NCI-H2227 (cell line): Measurements from ENCODE around the gene CRYBB1.

ENCODE experiments used
- DNase-seq: peaks from one replicate; lab custom pipeline; 2025; ENCODE audit not compliant: unreplicated experiment; lab: John Stamatoyannopoulos, UW

Gene CRYBB1

DNA sequence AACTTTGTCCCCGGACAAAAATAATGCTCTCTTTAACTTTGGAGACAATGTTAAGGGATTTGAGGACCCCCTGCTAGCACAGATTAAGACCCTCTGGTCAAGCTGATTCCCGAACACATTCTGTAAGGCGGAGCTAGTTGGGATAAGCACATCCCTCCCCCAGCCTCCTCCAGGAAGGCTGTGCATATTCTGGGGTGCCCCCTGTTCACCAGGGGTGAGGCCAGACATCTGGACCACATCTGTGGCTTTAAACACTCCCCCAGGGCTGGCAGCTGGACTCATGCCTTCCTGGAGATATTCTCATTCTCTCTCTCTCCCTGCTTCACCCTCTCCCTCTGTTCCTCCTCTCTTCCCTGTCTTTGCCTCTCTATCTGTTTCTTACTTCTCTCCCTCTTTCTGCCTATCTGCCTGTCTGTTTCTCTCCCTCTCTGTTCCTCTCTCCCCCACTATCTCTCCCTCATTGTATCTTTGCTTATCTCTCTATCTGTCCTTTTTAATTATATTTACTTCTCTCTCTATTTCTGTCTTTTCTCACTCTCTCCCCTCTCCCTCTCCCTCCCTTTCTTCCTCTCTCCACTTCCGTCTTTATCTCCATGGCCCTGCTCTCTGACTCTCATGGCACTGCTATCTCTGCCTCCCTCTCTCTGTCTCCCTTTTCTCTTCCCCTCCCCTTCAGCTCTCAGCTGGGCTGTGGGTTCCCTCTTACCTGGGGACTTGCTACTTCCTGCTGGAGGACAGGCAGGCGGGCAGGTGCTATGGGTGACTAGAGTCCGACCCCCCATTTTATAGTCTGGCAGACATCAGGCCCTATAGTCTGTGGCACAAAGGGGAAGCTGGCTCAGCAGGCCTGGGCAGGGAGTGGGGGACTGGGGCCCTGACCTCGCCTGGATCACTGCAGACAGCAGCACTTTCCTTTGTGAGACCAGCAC, at the start of gene CRYBB1:
CRYBB1 (minus strand) TSS at position 757 of the 929 bp plus-strand sequence. CDS start 1,708 bp downstream, outside the sequence.
- no peak for DNase-seq

DNA sequence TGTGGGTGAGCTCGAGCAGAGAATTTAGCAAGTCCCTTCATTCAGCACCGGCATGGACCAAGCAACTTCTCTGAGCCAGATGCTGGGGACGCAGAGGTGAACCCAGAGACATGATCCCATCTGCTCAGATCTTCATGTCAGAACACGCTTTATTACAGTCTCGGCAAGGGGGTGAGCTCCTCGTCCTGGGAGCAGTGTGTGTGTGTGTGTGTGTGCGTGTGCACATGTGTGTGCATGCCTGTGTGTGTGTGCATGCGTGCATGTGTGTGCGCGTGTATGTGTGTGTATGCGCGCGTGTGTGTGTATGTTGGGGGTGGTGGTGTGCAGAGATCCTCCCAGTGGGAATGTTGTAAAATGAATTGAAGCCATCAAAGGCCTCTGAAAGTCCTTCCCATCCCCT, 49.3 kb upstream of the CRYBB1 start:
- DNase-seq: no peak

DNA sequence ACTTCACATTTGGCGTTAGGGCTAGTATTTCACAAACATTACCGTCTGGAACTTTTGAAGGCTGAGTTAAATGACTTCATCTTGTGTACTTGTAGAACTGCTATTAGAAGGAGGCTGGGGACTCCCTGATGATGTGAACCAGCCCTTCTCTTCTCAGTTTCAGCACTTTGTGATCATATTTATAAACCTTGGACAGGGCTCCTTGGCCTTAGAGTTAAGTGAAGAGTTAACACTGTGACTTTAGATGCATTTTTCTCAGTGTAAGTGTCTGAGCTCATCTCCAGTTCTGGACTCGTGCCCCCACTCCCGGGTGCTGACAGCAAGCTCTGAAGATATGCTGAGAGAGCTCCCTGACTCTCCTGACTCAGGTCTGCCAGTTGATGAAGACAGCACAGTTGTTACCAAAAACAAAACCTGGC, 48.0 kb upstream of the CRYBB1 start:
- no peak for DNase-seq

DNA sequence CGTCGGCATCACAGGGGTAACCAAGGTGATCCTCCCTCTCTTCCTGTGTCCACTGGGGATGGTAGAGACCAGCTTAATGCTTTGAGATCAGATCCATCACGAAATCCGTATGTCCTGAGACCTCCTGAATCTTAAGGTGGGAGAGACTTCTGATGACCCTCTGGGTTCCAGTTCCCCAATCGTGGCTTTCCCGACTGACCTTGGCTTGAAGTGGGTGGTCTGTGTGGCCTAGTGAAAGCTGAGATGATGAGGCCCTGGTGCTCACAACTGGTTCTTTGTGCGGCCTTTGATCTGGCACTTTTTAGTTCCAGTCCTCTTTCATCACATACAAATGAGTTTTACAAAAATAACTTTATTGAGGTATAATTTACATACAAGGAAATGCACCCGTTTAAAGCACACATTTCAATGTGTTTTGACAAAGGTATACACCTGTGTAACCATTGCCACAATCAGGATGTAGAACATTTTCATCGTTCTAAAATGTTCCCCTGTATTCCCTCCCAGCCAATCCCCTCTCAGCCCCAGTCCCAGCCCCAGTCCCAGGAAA, 45.6 kb upstream of the CRYBB1 start:
- no peak for DNase-seq

DNA sequence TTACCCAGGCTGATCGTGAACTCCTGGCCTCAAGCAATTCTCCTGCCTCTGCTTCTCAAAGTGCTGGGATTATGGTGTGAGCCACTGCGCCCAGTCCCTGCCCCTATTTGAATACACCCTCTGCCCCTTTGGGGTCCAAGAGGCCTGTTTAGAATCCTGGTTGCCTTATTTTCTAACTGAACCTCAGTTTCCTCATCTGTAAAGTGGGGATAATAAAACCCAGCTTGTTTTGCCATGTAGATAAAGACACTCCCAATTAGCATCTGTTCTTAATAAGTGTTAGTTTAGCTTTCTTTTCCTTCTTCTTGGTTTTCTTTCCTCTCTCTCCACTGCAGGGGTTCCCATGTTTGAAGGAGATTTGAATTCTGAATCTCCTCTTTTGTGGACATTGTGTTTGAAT, 44.3 kb upstream of the CRYBB1 start:
- DNase-seq: no peak

DNA sequence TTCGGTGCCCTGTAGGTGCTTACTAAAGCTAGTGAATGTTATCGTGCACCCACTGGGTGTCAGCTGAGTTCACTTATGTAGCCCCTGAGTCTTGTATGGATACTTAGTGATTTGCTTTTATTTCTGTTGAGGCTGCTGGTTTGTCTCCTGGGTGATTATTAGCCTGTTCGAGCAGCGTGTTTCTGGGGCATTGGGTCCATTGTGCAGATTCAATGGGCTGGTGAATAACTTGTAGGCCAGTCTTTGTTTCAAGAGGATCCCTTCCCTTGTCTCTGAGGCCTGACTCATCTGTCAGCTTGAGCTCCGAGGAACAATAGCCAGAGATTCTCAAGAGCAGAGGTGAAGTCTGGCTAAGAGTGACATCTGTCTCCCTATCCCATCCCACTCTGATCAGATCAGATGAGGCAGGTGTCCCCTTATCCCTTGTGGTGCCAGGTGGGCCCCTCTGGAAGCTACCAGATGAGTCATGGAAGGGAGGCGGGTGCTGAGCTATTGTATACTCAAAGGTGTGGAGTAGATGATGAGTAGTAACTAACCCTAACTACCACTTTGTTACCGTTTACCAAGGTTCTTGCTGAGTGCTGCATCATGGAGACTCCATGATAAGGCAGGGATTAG, 43.2 kb upstream of the CRYBB1 start:
- DNase-seq: peak; percentile 22

DNA sequence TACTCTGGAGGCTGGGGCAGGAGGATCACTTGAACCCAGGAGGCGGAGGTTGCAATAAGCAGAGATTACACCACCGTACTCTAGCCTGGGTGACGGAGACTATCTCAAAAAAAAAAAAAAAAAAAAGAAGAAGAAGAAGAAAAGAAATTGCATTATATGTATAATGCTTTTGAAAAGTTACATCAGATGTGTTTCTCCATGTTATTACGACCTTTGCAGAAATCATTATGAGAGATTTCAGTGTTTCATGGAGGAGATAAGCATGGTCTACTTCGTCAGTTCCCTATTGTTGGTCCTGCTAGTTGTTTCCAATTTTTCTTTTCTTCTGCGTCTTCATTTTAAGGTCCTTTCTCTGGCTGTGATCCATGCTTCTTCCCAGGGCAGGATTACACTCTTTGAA, 42.5 kb upstream of the CRYBB1 start:
- DNase-seq: no peak

DNA sequence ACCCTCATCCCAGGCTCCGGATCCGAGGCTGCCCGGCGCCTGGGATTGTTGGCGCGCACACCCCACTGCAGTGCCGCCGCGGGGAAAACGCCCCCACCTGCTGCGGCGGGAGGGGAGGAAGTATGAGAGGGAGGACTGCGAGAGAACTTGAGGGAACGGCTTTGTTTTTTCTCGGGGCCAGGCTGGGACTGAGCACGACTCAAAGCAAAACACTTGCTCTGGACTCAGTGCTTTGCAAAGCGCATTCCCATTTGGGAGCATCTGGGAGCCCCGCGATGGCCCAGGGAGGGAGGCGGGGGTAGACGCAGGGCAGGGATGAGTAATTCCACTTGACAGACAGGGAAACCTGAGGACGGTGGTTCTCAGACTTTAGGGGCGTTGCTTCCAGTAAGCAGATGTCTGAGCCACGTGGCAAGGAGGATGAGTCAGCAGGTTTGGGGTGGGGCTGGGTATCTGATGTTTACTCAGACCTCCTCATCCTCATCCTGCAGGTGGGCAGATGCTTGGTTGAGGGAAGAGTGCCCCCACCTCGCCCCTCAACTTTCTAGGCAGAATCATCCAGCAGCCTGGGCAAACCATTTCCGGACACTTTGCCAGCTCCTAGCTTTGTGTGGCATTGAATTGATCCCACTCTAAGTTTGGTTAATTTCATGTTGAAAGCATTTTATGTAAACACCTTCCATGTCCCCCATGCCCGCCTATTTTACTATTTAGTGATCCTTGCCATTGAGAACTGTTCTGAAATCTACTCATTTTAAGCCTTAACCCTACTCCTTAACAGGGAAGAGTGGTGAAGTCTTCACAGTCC, 41.0 kb upstream of the CRYBB1 start:
- DNase-seq: peak; percentile 86

DNA sequence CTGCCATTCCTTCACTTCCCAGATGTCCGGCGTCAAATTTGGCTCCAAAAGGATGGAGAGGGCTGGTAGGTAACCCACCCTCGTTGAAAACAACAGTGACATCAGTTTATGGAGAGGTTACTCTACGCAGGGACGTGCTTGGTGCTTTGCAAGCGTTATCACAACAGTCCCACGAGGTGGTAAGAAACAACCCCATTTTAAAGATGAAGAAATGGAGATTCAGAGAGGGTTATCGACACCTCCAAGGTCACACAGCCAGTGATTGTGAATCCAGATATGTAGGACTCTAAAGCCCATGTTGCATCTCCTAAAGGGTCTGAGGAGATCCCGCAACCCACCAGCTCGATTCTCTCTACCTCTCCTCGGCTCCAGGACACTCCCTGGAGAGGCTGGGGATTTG, 40.3 kb upstream of the CRYBB1 start:
- DNase-seq: no peak

DNA sequence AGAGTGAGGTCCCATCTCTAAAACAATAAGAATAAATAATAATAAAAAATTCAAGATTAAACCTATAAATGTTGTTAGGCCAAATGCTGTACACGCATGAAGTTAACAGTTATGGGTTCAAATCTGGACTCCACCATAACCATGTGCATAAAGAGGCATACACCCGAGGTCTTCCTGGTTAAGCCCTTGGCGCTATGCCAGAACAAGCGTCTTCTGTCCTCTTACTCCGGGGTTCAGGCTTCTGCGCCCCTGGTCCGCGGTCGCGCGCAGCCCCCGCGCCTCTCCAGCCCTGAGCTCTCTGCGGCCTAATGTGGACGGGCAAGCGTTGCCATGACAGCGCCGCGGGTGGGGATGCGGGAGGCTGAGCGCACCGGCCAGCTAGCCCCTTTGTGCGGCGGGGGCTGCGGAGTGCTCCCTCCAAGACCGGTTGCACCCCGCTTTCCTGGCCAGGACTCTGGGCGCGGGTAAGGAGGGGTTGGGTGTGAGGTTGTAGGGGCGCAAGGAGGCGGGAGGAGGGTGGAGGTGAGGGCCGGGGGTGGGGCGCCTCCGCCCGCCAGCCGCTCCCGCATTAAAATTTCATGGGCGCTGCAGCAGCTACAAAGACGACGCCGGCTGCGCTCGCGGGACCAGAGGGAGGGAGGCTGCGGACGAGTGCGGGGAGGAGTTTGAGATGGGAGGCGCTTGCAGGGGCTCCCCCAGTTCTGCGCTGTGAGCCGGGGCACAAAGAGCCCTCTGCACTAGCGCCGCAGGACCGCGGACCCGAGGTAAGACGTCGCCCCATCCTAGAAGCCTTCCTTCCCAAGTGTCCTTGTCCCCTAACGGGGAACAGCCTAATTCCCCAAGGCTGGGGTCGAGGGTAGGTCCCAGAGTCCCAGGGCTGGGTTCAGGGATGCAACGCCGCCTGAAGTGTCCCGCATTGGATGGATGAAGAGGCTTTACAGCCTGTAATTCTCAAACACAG, 39.3 kb upstream of the CRYBB1 start, which contains the start of gene MIAT:
MIAT (plus strand) TSS at position 698 of the 961 bp plus-strand sequence.
- peak; percentile 75 for DNase-seq

DNA sequence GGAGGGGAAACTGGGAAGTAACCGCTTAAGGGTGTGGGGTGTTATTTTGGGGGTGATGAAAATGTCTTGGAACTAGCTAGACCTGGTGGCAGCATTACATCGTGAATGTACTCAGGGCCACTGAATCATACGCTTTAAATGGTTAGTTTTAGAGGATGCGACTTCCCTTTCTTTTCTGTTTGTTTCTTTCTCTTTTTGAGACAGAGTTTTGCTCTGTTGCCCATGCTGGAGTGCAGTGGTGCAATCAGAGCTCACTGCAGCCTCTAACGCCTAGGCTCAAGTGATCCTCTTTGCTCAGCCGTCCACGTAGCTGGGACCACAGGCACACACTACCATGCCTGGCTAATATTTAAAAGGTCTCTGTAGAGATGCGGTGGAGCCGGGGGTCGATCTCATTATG, 34.0 kb upstream of the CRYBB1 start:
- no peak for DNase-seq

DNA sequence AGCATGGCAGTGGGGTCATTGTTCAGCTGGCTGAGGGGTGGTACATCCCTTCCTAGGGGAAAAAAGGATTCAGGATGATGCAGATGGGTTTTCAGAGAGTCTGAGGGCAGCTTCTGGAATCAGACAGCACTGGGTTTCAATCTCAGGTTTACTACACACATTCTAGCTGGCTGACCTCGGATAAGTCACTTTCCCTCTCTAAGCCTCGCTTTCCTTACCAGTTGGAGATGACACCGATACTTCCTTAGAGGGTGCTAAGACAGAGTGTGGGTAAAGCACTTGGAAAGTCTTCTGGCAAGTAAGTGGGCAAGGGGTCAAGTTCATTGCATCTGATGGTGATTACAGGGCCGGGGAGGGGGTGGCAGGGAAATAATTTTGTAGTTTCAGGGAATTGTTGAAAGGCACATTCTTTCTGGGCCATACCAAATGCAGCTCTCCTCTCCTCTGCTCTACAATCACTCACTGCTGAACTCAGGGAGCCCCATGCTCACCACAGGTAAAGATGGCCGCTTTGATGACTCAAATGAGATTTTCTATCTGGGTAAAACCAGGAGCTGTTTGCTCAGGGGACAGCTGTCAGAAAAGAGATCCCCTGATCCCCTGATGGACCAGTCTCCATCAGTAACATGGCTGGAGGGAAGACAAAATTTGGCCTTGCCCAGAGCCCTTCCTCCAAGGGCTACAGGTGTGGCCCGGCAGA, 33.0 kb upstream of the CRYBB1 start:
- no peak for DNase-seq

DNA sequence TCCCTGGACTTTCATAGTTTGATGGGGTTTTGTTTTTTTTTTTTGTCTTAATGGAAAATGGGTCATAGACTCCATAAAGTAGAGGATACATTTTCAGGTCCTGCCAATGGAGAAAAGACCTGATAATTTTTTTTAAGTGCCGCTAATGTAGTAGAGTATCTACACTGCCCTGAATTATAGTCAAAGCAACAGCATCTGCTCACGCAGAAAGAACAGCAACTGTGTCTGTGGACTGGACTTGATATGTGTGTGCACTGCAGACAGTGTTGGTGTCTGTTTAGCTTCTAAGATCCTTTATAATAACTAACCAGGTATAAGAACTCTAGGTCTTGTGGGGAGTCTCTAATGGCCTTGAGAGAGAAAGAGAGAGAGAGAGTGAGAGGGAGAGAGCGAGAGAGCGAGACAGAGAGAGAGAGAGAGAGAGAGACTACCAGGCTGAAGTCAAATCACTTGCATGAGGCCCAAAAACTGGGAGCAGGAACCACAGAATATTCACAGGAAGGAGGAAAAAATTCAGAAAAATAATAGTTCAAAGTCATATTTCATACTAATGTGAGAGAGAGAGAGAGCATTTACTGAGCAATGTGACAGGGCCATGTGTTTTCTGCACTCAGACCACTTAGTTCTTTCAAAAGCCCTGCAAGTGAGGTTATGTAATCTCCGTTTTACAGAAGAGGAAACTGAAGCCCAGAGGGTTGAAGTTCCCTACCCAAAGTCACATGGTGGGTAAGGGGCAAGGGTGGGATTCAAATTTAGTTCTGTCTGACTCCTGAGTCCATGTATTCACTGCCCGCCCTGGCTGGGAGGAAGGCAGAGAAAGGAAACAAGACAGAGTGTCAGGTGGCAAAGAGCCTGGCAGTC, 30.9 kb upstream of the CRYBB1 start:
- no peak for DNase-seq

DNA sequence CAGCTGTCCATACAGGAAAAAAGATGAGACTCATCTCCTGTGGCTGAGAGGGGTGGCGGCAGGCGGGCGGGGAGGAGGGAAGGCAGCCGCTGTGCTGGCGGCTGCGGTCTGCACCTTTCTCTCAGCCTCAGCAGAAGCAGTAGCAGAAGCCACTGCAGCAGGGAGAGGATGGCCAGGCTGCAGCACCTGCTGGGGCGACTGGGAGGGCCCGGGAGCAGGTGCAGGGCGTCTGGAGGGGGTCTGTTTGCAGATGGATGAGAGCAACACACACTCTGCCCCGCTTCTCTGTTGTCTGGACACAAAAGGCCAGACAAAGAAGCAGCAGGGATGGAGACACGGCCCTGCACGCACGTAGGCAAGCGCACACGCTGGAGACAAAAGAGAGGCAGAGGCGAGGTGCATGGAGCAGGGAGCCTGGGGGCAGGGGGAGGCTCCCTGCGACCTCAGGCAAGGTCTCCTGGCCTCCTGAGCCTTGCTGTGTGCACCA, 30.2 kb upstream of the CRYBB1 start:
- peak; percentile 78 for DNase-seq

DNA sequence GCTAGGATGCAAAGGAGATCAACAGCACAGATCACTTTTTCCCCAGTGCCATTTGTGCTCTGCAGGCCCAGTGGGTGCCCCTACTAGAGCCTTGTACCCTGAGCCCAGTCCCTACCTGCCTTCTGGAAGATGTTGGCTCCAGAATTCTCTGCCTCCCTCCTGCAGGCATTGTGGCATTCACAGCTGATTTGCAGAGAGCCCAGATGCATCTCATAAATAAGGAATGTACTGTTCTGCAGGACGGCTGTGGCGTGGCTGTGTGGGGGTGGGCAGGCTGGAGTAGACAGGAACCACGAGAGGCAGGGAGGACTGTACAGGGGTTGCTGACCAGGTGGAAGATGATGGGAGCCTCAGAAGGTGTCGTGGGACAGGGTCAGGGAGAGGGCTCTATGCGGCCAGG, 28.3 kb upstream of the CRYBB1 start:
- DNase-seq: no peak

DNA sequence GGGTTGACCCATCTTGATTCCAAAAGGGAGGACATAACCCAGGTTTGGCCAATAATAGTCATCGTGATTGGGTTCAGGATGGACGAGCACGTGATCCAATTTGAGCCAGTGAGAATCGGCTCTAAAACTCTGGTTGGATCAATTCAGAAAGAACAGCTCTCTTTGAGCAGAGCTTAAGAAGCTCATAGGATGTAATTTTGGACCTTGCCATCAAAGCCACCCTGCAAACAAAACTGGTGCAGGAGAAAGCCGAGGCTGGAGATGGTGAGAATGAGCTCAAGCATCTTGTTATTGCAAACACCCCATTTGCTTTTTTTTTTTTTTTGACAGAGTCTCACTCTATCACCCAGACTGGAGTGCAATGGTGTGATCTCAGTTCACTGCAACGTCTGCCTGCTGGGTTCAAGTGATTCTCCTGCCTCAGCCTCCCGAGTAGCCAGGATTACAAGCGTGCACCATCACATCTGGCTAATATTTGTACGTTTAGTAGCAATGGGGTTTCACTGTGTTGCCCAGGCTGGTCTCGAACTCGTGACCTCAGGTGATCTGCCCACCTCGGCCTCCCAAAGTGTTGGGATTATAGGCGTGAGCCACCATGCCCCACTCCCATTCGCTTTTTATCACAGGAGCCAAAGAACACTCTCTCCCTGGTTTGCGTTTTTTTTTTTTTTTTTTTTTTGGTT, 25.7 kb upstream of the CRYBB1 start:
- no peak for DNase-seq

DNA sequence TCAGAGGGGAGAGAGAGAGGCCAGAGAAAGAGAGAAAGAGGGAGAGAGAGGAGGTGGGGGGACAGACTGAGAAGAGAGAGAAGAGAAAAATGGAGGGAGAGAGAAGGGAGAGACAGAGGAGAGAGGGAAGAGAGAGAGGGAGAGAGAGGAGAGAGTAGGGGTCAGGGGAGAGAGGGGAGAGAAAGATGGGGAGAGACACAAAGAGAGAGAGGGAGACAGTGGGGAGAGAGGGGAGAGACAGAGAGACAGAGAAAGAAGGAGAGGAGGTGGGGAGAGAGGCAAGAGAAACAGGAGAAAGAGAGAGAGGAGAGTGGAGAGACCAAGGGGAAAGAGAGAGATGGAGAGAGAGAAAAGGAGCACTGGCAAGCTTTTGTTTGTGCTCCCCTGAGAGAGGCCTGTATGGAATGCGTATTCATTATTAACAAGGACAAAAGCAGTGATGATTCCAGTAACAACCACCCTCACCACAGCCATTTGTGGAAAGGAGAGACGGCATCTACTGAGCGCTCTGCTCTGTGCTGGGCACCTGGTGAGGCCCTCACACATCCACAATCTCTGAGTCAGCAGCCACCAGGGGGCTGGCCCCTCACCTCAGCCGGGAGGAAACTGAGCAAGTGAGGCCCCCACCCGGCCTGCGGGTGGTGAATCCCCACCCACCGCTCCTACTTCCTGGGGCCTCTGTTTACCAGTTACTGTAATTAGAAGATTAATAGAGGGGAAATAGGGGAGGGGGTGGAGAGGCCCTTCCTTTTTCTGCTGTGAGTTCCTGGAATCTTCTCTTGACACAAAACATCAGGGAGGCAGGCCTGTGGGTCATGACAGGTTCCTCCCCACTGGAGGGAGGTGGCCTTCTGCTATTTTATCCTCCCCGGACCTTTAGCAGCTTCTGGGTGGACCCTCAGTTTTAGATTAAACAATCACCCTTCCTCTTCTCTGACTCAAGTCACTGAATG, 24.9 kb upstream of the CRYBB1 start:
- no peak for DNase-seq
